Measurements from ENCODE around the gene KRTAP3-1.
"Not testable (repeated sequence)": the region's sequence is repeated elsewhere in the genome, so short reads cannot be mapped to it uniquely, and the experiment has no call there.

Gene KRTAP3-1

GRCh38 chr17:41008811-41009210 is at the start of gene KRTAP3-1:
Gene KRTAP3-1 (minus strand): TSS chr17:41009128. CDS start chr17:41009074, 54 bp downstream.
- DNase-seq (ENCODE audit: low read depth in 3 of 3, low spot score in 1 of 3) = no peak

GRCh38 chr17:41057547-41057946 is 48.6 kb upstream of the KRTAP3-1 start:
- DNase-seq (ENCODE audit: low read depth in 3 of 3, low spot score in 1 of 3) = no peak

GRCh38 chr17:41055130-41055529 is 46.2 kb upstream of the KRTAP3-1 start, which contains the start of gene KRTAP2-2:
Gene KRTAP2-2 (minus strand): TSS chr17:41055230. CDS start chr17:41055211, 19 bp downstream.
- not testable (repeated sequence) for DNase-seq (ENCODE audit: low read depth in 3 of 3, low spot score in 1 of 3)

GRCh38 chr17:41054556-41054955 is 45.6 kb upstream of the KRTAP3-1 start:
- not testable (repeated sequence) for DNase-seq (ENCODE audit: low read depth in 3 of 3, low spot score in 1 of 3)

GRCh38 chr17:41054025-41054424 is 45.1 kb upstream of the KRTAP3-1 start:
- no peak for DNase-seq (ENCODE audit: low read depth in 3 of 3, low spot score in 1 of 3)

- DNase-seq (ENCODE audit: low read depth in 3 of 3, low spot score in 1 of 3) = no peak
These were observed 43.6 kb upstream of the KRTAP3-1 start for GRCh38 chr17:41052566-41052965.

- no peak for DNase-seq (ENCODE audit: low read depth in 3 of 3, low spot score in 1 of 3)
These were observed 40.2 kb upstream of the KRTAP3-1 start for GRCh38 chr17:41049110-41049509.

GRCh38 chr17:41048441-41048840 is 39.5 kb upstream of the KRTAP3-1 start:
- DNase-seq (ENCODE audit: low read depth in 3 of 3, low spot score in 1 of 3) = no peak

GRCh38 chr17:41046735-41047465 is 38.0 kb upstream of the KRTAP3-1 start, which contains the start of gene KRTAP2-1:
Gene KRTAP2-1 (minus strand): TSS chr17:41047316. CDS start chr17:41047267, 49 bp downstream.
- not testable (repeated sequence) for DNase-seq (ENCODE audit: low read depth in 3 of 3, low spot score in 1 of 3)

- DNase-seq (ENCODE audit: low read depth in 3 of 3, low spot score in 1 of 3) = no peak
These were observed 34.0 kb upstream of the KRTAP3-1 start for GRCh38 chr17:41042953-41043352.

GRCh38 chr17:41040783-41041571 is 32.0 kb upstream of the KRTAP3-1 start, which contains the start of gene KRTAP1-1:
Gene KRTAP1-1 (minus strand): TSS chr17:41041450. CDS start chr17:41041397, 53 bp downstream.
- not testable (repeated sequence) for DNase-seq (ENCODE audit: low read depth in 3 of 3, low spot score in 1 of 3)

- no peak for DNase-seq (ENCODE audit: low read depth in 3 of 3, low spot score in 1 of 3)
These were observed 29.0 kb upstream of the KRTAP3-1 start for GRCh38 chr17:41037853-41038350.

- not testable (repeated sequence) for DNase-seq (ENCODE audit: low read depth in 3 of 3, low spot score in 1 of 3)
These were observed 25.5 kb upstream of the KRTAP3-1 start, which contains the start of gene KRTAP1-3 for GRCh38 chr17:41034346-41034935. Gene KRTAP1-3 (minus strand): TSS chr17:41034874. CDS start chr17:41034821, 53 bp downstream.

- DNase-seq (ENCODE audit: low read depth in 3 of 3, low spot score in 1 of 3) = no peak
These were observed 20.8 kb upstream of the KRTAP3-1 start, which contains the start of gene KRTAP1-4 for GRCh38 chr17:41029633-41030245. Gene KRTAP1-4 (minus strand): TSS chr17:41030195. CDS start chr17:41030078, 117 bp downstream.

- DNase-seq (ENCODE audit: low read depth in 3 of 3, low spot score in 1 of 3) = no peak
These were observed 18.0 kb upstream of the KRTAP3-1 start, which contains the start of gene KRTAP1-5 for GRCh38 chr17:41026715-41027471. Gene KRTAP1-5 (minus strand): TSS chr17:41027208. CDS start chr17:41027155, 53 bp downstream.

GRCh38 chr17:41024697-41025096 is 15.8 kb upstream of the KRTAP3-1 start:
- no peak for DNase-seq (ENCODE audit: low read depth in 3 of 3, low spot score in 1 of 3)

GRCh38 chr17:41020336-41020735 is 11.4 kb upstream of the KRTAP3-1 start:
- no peak for DNase-seq (ENCODE audit: low read depth in 3 of 3, low spot score in 1 of 3)

- no peak for DNase-seq (ENCODE audit: low read depth in 3 of 3, low spot score in 1 of 3)
These were observed 10.5 kb upstream of the KRTAP3-1 start for GRCh38 chr17:41019415-41019814.

- DNase-seq (ENCODE audit: low read depth in 3 of 3, low spot score in 1 of 3) = no peak
These were observed 9.6 kb upstream of the KRTAP3-1 start for GRCh38 chr17:41018541-41018940.

All from stimulated activated CD4-positive, alpha-beta T cell treated with anti-CD3 and anti-CD28 coated beads, TNF-alpha, amount 100 ng/mL, for 1 hour (primary cell).